A549 (cell line): ENCODE measurements around the gene ADD2. TPM values are rescaled to one million over a fixed set of nuclear protein-coding genes. Genes with fewer than 3 reads are reported as not detected.

Experiments
- ATAC-seq, 2 experiments: fragments of 200-7000 bp in 1 of 2; fragments of >200 bp in 1 of 2; cut with Nextera tagmentation in 1 of 2; cut with Tn5 transposase in 1 of 2; 3 replicates each; pipeline versions ENCODE4 v1.8.0 to v1.9.1; 2018 to 2020; ENCODE audit warnings: mild to moderate bottlenecking in 1 of 2, moderate library complexity in 1 of 2
- CTCF ChIA-PET: fragments of 300-600 bp; sonication (Branson Sonifier 250); formaldehyde crosslinking; extraction: SDS; loops from one replicate; lab custom pipeline; 2021; ENCODE audit warnings: antibody characterized with exemption, inconsistent platforms; lab: Yijun Ruan, JAX
- POLR2A ChIA-PET: fragments of 350-600 bp; formaldehyde crosslinking; extraction: SDS; loops from one replicate; lab custom pipeline; 2021; ENCODE audit warnings: antibody characterized with exemption, inconsistent platforms; lab: Yijun Ruan, JAX
- DNase-seq, 2 experiments: peaks; one replicate each; pipeline versions ENCODE4 v3.0.0 to v3.0.0-alpha.2; 2011 to 2016; ENCODE audit warnings: low read depth in 1 of 2, low spot score in 1 of 2
- FAIRE-seq: peaks from 2 replicates; lab custom pipeline; 2011; peaks lifted over from hg19 to GRCh38; lab: Jason Lieb, UNC
- H3K27ac ChIP-seq, 2 experiments: fragments of >200 bp; sonication (Bioruptor Twin); formaldehyde crosslinking; 3 replicates each; pipeline ENCODE4 v1.5.1; 2016 to 2017
- H3K4me1 ChIP-seq: fragments of >200 bp; sonication (Bioruptor Twin); formaldehyde crosslinking; 3 replicates; pipeline ENCODE4 v1.6.1; 2016
- H3K4me2 ChIP-seq: fragments of >200 bp; sonication (Bioruptor Twin); formaldehyde crosslinking; 3 replicates; pipeline ENCODE4 v1.6.1; 2016
- H3K4me3 ChIP-seq: fragments of >200 bp; sonication (Bioruptor Twin); formaldehyde crosslinking; 3 replicates; pipeline ENCODE4 v1.5.1; 2016
- H3K9me3 ChIP-seq: fragments of >200 bp; sonication (Bioruptor Twin); formaldehyde crosslinking; 3 replicates; pipeline ENCODE4 v1.6.1; 2016
- CBX2 ChIP-seq: fragments of 200-600 bp; sonication (generic); IDR thresholded peaks from 2 replicates; pipeline ENCODE4 v1.6.1; 2016; ENCODE audit warnings: low read depth, mild to moderate bottlenecking, borderline replicate concordance
- CHD2 ChIP-seq: fragments of 150-350 bp; IDR thresholded peaks from 2 replicates; pipeline ENCODE4 v1.6.1; 2014; ENCODE audit warnings: low read length; ENCODE audit not compliant: partially characterized antibody
- CHD4 ChIP-seq: fragments of 200-600 bp; sonication (generic); IDR thresholded peaks from 2 replicates; pipeline ENCODE4 v1.6.1; 2016; ENCODE audit warnings: antibody characterized with exemption, mild to moderate bottlenecking, borderline replicate concordance
- CTCF ChIP-seq: fragments of >200 bp; sonication (Bioruptor Twin); formaldehyde crosslinking; IDR thresholded peaks from 3 replicates; pipeline ENCODE4 v1.5.1; 2016
- EP300 ChIP-seq, 2 experiments: fragments of >200 bp; sonication (Bioruptor Twin); formaldehyde crosslinking; IDR thresholded peaks; 2 replicates in 1 of 2; 3 replicates in 1 of 2; pipeline ENCODE4 v1.6.1; 2016 to 2017
- FOSB ChIP-seq: fragments of 250-450 bp; sonication (Bioruptor Pico); IDR thresholded peaks from 2 replicates; pipeline ENCODE4 v1.5.0; 2020; ENCODE audit warnings: mild to moderate bottlenecking, moderate library complexity
- HDAC2 ChIP-seq: fragments of 200-600 bp; sonication (generic); IDR thresholded peaks from 2 replicates; pipeline ENCODE4 v1.6.1; 2016
- HEYL ChIP-seq: fragments of 250-450 bp; sonication (Bioruptor Pico); IDR thresholded peaks from 2 replicates; pipeline ENCODE4 v1.8.0; 2021; ENCODE audit warnings: mild to moderate bottlenecking, moderate library complexity
- HMGXB4 ChIP-seq: fragments of 250-450 bp; sonication (Bioruptor Pico); IDR thresholded peaks from 2 replicates; pipeline ENCODE4 v1.5.0; 2021; ENCODE audit warnings: mild to moderate bottlenecking, moderate library complexity, borderline replicate concordance
- HOXB13 ChIP-seq: fragments of 250-450 bp; sonication (Bioruptor Pico); IDR thresholded peaks from 2 replicates; pipeline ENCODE4 v1.5.0; 2020; ENCODE audit warnings: low read depth, mild to moderate bottlenecking, moderate library complexity
- HOXB5 ChIP-seq: fragments of 250-450 bp; sonication (Bioruptor Pico); IDR thresholded peaks from 2 replicates; pipeline ENCODE4 v1.5.0; 2020; ENCODE audit warnings: mild to moderate bottlenecking, moderate library complexity
- JUN ChIP-seq, 2 experiments: fragments of >200 bp; sonication (Bioruptor Twin); formaldehyde crosslinking; IDR thresholded peaks; 2 replicates in 1 of 2; 3 replicates in 1 of 2; pipeline ENCODE4 v1.6.1; 2016 to 2017
- MAFK ChIP-seq: fragments of 450-650 bp; IDR thresholded peaks from 2 replicates; pipeline ENCODE4 v1.6.1; 2014; ENCODE audit not compliant: partially characterized antibody
- MAZ ChIP-seq: fragments of 150-350 bp; IDR thresholded peaks from 2 replicates; pipeline ENCODE4 v1.6.1; 2014; ENCODE audit warnings: antibody characterized with exemption, low read depth, low read length, borderline replicate concordance
- NFE2L2 ChIP-seq: fragments of 150-350 bp; conservative IDR thresholded peaks from 2 replicates; pipeline ENCODE4 v1.6.1; 2014; ENCODE audit warnings: low read length
- NPAS2 ChIP-seq: fragments of 250-450 bp; sonication (Bioruptor Pico); IDR thresholded peaks from 2 replicates; pipeline ENCODE4 v1.8.0; 2022; ENCODE audit warnings: mild to moderate bottlenecking, moderate library complexity, borderline replicate concordance
- NR3C1 ChIP-seq: fragments of >200 bp; sonication (Bioruptor Twin); formaldehyde crosslinking; IDR thresholded peaks from 3 replicates; pipeline ENCODE4 v1.6.1; 2017
- POLR2AphosphoS2 ChIP-seq: conservative IDR thresholded peaks from 2 replicates; pipeline ENCODE4 v1.6.1; 2012; ENCODE audit warnings: low read length, improper control_type of control experiment, inconsistent platforms
- RAD21 ChIP-seq, 2 experiments: fragments of >200 bp in 1 of 2; sonication (Bioruptor Twin) in 1 of 2; formaldehyde crosslinking in 1 of 2; IDR thresholded peaks in 1 of 2; conservative IDR thresholded peaks in 1 of 2; 2 replicates in 1 of 2; 3 replicates in 1 of 2; pipeline ENCODE4 v1.6.1; 2012 to 2018; ENCODE audit warnings: inconsistent platforms in 1 of 2
- RCOR1 ChIP-seq: fragments of 150-350 bp; IDR thresholded peaks from 2 replicates; pipeline ENCODE4 v1.6.1; 2014; ENCODE audit warnings: antibody characterized with exemption, low read length, low read depth
- SMC3 ChIP-seq: fragments of >200 bp; sonication (Bioruptor Twin); formaldehyde crosslinking; IDR thresholded peaks from 3 replicates; pipeline ENCODE4 v1.6.1; 2018; ENCODE audit warnings: inconsistent platforms
- TFCP2L1 ChIP-seq: fragments of 250-450 bp; sonication (Bioruptor Pico); IDR thresholded peaks from 2 replicates; pipeline ENCODE4 v1.5.0; 2021; ENCODE audit warnings: mild to moderate bottlenecking
- ZFP36 ChIP-seq: fragments of 450-650 bp; IDR thresholded peaks from 2 replicates; pipeline ENCODE4 v1.6.1; 2014; ENCODE audit warnings: borderline replicate concordance; ENCODE audit not compliant: partially characterized antibody
- ZSCAN20 ChIP-seq: fragments of 250-450 bp; sonication (Bioruptor Pico); IDR thresholded peaks from 2 replicates; pipeline ENCODE4 v1.8.0; 2022; ENCODE audit warnings: mild to moderate bottlenecking, moderate library complexity
- WGBS: methylation state at CpG from one replicate; pipeline ENCODE4 v1.1.6; 2017; ENCODE audit errors: missing lambda C conversion rate; 5-methylcytosine and 5-hydroxymethylcytosine counted together
- polyA plus RNA-seq, 4 experiments: library from polyadenylated mRNA; depleted of rRNA in 3 of 4; stranded (reverse); fragments of >200 nt; fragmentation: RNase III in 1 of 4; extraction: RNeasy Plus Mini Kit Qiagen cat#74134 plus additional on column Dnase treatment in 1 of 4; gene quantifications; 2 replicates in 3 of 4; 3 replicates in 1 of 4; pipeline ENCODE4 v1.2.3, GENCODE V29; 2011 to 2017
- TF ChIP-seq, protein P1 (sequence below): fragments of >200 bp; sonication (Bioruptor Twin); formaldehyde crosslinking; IDR thresholded peaks from 2 replicates; pipeline ENCODE4 v1.6.1; 2016

Gene ADD2
- polyA plus RNA-seq, 2 of the 4 experiments (the other 2 are of a cell fraction): 18.0 to 25.5 TPM

DNA sequence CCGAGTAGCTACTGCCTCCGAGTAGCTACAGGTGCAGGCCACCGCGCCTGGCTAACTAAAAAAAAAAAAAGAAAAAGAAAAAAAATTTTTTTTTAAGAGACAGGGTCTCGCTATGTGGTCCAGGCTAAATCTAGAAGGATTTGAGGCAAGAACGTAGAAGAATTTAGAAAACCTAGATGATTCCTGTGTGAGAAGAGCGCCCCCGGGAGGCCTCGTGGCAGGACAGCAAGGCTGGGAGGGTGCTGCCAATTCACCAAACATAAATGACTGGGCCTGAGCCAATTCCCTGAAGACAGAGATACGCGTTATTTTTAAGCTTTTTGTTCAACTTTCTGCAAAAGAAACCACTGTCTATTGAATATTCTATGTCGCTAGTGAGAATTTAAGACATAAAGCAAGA, 124.3 kb downstream of the ADD2 start (continued):
- TF ChIP-seq HOXB13 (CRISPR knock-in tag): no peak
- TF ChIP-seq MAFK: no peak
- TF ChIP-seq RCOR1: no peak
- no peak for TF ChIP-seq JUN (IDR thresholded peaks at IDR 0.05)
- no peak for TF ChIP-seq CBX2
- TF ChIP-seq HDAC2: no peak
- TF ChIP-seq SMC3: peak; percentile 47; the same call in 1 of the 3 replicates
- TF ChIP-seq CHD4: no peak
- TF ChIP-seq RAD21 (conservative IDR thresholded peaks at IDR 0.05 in 1 of 2, IDR thresholded peaks at IDR 0.05 in 1 of 2): peak; percentile 52 to 71
- no peak for TF ChIP-seq HEYL (CRISPR knock-in tag)
- TF ChIP-seq NPAS2 (CRISPR knock-in tag): no peak
- no peak for TF ChIP-seq CHD2
- TF ChIP-seq NR3C1: no peak

DNA sequence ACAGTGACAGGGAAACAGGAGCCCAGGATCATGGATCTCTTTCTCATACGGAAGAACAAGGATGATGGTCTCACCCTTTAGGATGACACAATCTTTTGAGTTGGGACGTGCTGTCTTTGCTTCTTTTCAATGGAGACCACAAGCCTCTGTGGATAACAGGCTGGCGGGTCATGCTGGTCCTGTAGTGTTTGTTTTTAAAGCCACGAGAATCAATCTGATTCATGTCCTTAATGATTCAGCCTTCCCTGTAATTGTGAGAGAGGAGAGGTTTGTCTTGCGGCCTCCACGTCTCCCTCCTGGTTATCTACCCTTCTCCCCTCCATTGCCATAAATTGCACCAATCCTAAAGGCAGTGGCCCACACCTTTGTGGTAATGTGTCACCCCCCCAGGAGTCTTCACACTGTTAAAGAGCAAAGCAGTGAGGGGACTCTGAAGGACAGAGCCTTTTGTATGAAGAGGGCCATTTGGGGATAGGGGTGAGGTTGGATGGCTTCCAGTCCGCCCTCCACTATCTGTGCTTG, 126.7 kb downstream of the ADD2 start:
- no peak for TF ChIP-seq HMGXB4 (CRISPR knock-in tag)
- TF ChIP-seq CHD2: no peak
- TF ChIP-seq ZSCAN20 (CRISPR knock-in tag): no peak
- TF ChIP-seq NFE2L2: no peak
- no peak for TF ChIP-seq ZFP36
- no peak for TF ChIP-seq HOXB5 (CRISPR knock-in tag)
- TF ChIP-seq MAZ: no peak
- TF ChIP-seq TFCP2L1 (CRISPR knock-in tag): no peak
- TF ChIP-seq FOSB: no peak
- TF ChIP-seq EP300 (IDR thresholded peaks at IDR 0.05): no peak
- TF ChIP-seq POLR2AphosphoS2: no peak
- no peak for TF ChIP-seq NPAS2 (CRISPR knock-in tag)
- TF ChIP-seq, protein P1, sequence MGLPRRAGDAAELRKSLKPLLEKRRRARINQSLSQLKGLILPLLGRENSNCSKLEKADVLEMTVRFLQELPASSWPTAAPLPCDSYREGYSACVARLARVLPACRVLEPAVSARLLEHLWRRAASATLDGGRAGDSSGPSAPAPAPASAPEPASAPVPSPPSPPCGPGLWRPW: no peak
- TF ChIP-seq CHD4: no peak
- TF ChIP-seq HDAC2: no peak
- TF ChIP-seq CTCF: no peak
- H3K4me3 ChIP-seq: no peak overlapping the region
- ChIA-PET CTCF (no interaction called here), POLR2A (no interaction called here)
- ATAC-seq: no peak
- FAIRE-seq: no peak
- DNase-seq: no peak
- no peaks in the 10 kb centered on the region for H3K9me3 ChIP-seq
- no peak overlapping the region for H3K27ac ChIP-seq
- no peaks in the 10 kb centered on the region for H3K4me1 ChIP-seq
- 51% methylated on average over 7 of the region's 7 CpGs for WGBS
- no peak overlapping the region for H3K4me2 ChIP-seq
